Heart left ventricle (tissue), 13 donors: ENCODE results near the gene LYRM4.

Source experiments
- POLR2A ChIP-seq, 2 donors: fragments of 450-650 bp; IDR thresholded peaks; one replicate each; pipeline ENCODE4 v1.6.1; 2017; ENCODE audit warnings: antibody characterized with exemption in 2 of 2, mild to moderate bottlenecking in 2 of 2, moderate library complexity in 2 of 2
- TF ChIP-seq, protein P1 (sequence below), 12 donors: fragments of 200-600 bp; sonication (generic) in 4 of 12; IDR thresholded peaks; one replicate each; pipeline versions ENCODE4 v1.5.0 to v1.8.0; 2018 to 2022; ENCODE audit warnings: antibody characterized with exemption in 12 of 12, mild to moderate bottlenecking in 5 of 12
- donor health status: ischemic (EF 13 %, LVEDD 7.1; RV severe dilation, severe dysfunction).
- donor health status: DM: no; HTN: yes; CAD: no.
- donor health status: DM: no; HTN: no; CAD: no.
- donor health status: ischemic (EF 25% LVEDD 6.9; RV normal size, moderate dysfunction).
- donor health status: ischemic (EF 25% LVEDD 5.7; RV mildly dilated, moderate dysfunction).
- donor health status: ischemic (EF 35%, LVEDD 5.7; RV mildly dilated, moderate dysfunction).
- donor health status: nonischemic (EF 11% LVEDD 7.7; RV severe dilation, severe dysfunction).
- donor health status: DM: yes; HTN: yes; CAD: no.
- donor health status: PGD.
- donor health status: ischemic (EF 29% LVEDD 5.4; RV normal size, mild dysfunction).
- donor health status: nonischemic (EF 23%, LVEDD 6.1; RV moderate dilation, normal function).

DNA sequence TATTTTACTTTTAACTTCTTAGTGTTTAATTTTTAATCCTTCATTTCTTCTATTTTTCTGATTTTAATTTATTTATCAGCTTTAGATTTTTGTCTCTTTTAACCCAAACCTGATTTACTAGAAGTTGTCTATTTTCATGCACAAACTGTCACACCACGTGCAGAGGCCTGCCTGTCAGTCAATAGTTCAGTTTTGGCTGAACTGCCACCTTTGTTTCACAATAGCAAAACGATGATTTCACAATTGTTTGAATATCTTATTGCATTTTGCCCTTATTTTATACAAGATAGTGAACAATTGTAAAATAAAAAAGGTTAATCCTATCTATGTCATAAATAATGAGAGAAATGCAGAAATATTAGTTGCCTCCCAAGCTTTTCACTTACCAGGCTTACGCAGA is 199.6 kb downstream of the LYRM4 start:
- TF ChIP-seq, protein P1, sequence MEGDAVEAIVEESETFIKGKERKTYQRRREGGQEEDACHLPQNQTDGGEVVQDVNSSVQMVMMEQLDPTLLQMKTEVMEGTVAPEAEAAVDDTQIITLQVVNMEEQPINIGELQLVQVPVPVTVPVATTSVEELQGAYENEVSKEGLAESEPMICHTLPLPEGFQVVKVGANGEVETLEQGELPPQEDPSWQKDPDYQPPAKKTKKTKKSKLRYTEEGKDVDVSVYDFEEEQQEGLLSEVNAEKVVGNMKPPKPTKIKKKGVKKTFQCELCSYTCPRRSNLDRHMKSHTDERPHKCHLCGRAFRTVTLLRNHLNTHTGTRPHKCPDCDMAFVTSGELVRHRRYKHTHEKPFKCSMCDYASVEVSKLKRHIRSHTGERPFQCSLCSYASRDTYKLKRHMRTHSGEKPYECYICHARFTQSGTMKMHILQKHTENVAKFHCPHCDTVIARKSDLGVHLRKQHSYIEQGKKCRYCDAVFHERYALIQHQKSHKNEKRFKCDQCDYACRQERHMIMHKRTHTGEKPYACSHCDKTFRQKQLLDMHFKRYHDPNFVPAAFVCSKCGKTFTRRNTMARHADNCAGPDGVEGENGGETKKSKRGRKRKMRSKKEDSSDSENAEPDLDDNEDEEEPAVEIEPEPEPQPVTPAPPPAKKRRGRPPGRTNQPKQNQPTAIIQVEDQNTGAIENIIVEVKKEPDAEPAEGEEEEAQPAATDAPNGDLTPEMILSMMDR (IDR thresholded peaks at IDR 0.05), result no peak
- TF ChIP-seq POLR2A (IDR thresholded peaks at IDR 0.05), result no peak
